HG02678 (cell line): ENCODE data around the gene MACROD2.
"Not testable (repeated sequence)": the region's sequence is repeated elsewhere in the genome, so short reads cannot be mapped to it uniquely, and the experiment has no call there.

Source experiments
- ATAC-seq: cut with Tn5 transposase; IDR thresholded peaks from one replicate; pipeline ENCODE4 v1.9.1; 2021; ENCODE audit warnings: mild to moderate bottlenecking, moderate library complexity; ENCODE audit not compliant: unreplicated experiment

Gene MACROD2

DNA sequence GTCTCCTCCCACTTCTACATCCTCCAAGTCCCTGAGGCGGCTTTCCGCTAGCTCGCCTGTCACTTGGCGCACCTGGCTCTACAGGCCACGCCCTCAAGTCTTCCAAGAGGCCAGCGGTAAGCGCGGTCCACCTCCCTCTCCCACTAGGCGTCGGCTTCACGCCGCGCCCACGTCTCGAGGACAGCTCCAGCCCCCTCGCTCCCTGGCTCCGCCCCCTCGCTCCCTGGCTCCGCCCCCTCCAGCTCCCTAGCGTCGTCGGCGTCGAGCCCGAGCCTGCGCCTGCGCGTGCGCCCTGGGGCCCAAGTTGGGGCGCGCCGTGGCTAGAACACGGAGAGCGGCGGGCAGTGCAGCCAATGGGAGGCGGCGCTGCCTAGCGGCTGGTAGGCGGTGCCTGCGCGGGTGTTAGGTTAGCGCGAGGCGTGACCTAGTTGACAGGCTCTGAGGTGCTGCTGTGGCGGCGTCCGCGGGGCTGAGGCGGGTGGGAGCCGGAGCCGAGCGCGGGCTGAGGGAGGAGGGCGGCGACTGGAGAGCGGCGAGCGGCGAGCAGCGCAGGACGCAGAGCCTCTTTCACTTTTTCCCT, at the start of gene MACROD2:
Gene MACROD2, plus strand, starts transcription at position 431 of the 580 bp plus-strand sequence.
- ATAC-seq = no peak

- ATAC-seq = no peak
Observed at GRCh38 chr20:13947719-13948118, 47.6 kb upstream of the MACROD2 start.

GRCh38 chr20:13953227-13953626, 42.1 kb upstream of the MACROD2 start:
- ATAC-seq = no peak

DNA sequence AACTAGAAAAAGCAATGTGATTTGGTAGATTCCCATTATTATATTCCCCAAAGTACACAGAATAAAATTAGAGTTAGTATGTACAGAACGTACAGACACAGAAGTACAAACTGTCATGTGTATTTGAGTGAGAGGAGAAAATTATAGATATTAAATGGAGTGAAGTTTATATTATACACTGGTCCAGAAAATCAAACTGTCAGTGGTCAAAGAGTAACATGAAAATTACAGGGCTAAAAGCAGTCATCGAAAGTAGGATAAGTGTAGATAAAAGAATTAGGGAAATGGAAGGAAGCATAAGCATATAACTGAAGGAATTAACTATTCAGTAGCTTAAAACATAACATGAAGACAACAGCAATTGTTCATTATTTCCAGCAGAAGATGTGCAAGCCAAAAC, 35.2 kb upstream of the MACROD2 start:
- ATAC-seq = no peak

GRCh38 chr20:13960525-13960924, 34.8 kb upstream of the MACROD2 start:
- no peak for ATAC-seq

DNA sequence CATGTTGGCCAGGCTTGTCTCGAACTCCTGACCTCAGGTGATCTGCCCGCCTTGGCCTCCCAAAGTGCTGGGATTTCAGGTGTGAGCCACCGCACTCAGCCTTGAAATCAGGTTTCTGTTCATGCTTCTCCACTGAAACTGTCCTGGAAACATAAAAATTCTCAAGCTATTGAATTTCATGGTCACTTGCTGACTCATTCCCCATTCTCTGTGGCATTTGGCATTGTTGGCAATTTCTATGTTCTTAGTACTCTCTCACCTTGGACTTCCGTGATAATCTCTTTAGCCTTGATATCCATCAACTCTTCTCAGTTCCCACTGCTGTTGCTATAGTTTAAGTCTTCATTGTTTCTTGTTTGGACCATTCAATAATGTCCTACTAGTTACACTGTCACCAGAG, 11.1 kb upstream of the MACROD2 start:
- ATAC-seq = no peak

DNA sequence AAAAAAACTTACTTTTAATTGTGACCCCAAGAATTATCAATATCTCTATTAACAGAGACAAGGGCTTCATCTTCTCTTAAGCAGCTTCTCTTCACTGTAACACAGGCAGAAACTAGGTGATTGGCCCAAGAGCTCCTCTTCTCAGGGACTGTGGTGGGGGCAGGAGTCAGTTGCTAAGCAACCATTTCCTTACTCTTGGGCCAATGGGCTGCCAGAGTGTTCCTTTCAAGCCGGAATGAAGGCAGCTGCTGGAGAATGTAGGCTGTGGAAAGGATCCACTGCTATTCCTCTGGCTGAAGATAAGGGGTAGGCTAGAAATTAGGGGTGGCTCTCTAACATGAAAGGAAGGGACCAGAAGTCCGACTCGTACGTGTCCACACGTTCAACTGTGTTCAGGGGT, 4.9 kb upstream of the MACROD2 start, which contains the start of gene SEL1L2:
Gene SEL1L2, minus strand, starts transcription at position 150 of the 400 bp plus-strand sequence. Its CDS starts 80 bp downstream, at position 70.
- no peak for ATAC-seq

- ATAC-seq = no peak
Observed at GRCh38 chr20:13991311-13991710, 4.0 kb upstream of the MACROD2 start.

- ATAC-seq = not testable (repeated sequence)
Observed at GRCh38 chr20:13991955-13992354, 3.4 kb upstream of the MACROD2 start.

- ATAC-seq = no peak
Observed at GRCh38 chr20:13995841-13996240, 525 bp downstream of the MACROD2 start.

- no peak for ATAC-seq
Observed at GRCh38 chr20:13996265-13996664, 949 bp downstream of the MACROD2 start.

GRCh38 chr20:14000917-14001316, 5.6 kb downstream of the MACROD2 start:
- no peak for ATAC-seq

DNA sequence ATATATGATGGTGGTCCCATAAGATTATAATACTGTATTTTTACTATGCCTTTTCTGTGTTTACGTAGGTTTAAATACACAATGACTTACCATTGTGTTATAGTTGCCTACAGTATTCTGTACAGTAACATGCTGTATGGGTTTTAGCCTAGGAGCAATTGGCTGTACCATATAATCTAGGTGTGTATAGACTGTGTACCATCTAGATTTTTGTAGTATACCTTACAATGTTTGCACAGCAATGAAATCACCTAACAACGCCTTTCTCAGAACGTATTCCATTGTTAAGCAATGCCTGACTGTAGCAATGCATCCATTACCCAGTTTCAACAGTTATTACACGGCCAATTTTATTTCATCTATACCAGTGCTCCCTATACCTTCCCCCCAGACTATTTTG, 10.7 kb downstream of the MACROD2 start:
- no peak for ATAC-seq

- no peak for ATAC-seq
Observed at GRCh38 chr20:14009208-14009607, 13.9 kb downstream of the MACROD2 start.

GRCh38 chr20:14012671-14013070, 17.4 kb downstream of the MACROD2 start:
- no peak for ATAC-seq

- ATAC-seq = no peak
Observed at GRCh38 chr20:14030991-14031390, 35.7 kb downstream of the MACROD2 start.

GRCh38 chr20:14033310-14033709, 38.0 kb downstream of the MACROD2 start:
- ATAC-seq = no peak

DNA sequence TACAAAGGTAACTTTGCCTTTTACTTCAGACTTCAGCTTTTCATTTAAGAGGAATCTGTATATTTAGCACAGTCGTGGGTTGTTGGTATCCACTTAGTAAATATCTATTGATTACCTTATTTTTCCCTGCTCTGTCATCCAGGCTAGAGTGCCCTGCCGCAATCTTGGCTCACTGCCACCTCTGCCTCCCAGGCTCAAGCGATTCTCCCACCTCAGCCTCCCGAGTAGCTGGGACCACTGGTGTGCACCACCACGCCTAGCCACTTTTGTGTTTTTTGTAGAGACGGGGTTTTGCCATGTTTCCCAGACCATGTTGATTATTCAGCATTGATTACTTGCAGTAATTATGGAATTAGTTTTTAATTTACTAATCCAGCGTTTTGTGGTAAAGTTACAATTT, 41.3 kb downstream of the MACROD2 start:
- no peak for ATAC-seq

- ATAC-seq = not testable (repeated sequence)
Observed at GRCh38 chr20:14044712-14045276, 49.5 kb downstream of the MACROD2 start.

DNA sequence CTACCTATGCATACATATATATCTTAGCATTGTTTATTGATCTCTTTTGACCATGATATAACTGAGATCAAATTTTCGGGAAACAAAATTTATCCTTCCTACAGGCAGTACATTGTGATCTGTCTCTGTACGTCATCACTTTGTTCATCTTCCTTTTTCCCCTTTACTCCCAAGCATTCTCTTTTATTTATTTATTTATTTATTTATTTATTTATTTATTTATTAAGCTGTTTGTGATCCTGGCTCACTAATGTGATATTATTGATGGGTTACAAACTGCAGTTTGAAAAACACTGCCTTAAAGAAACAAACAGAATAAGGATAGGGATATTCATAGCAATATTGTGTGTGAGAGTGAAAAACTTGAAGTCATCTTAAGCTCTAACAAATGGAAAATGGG, 51.2 kb downstream of the MACROD2 start:
- no peak for ATAC-seq

DNA sequence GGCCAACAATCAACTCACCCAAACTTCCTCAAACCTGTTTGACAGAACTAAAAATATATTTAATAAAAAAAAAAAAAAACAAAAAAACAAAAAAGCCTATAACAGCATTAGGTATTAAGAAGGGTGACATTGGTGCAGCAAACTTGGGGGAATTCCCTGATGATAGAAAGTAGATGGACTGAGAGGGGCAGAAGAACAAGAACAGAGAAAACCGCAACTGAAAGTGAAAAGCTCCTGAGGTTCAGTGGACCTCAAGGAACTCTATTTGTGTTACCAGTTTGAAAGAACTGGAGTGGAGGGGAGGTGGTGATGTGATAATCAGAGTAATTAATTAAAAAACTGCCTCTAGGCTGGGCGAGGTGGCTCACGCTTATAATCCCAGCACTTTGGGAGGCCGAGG, 53.8 kb downstream of the MACROD2 start:
- peak; percentile 86 for ATAC-seq

GRCh38 chr20:14051454-14051853, 56.1 kb downstream of the MACROD2 start:
- ATAC-seq = no peak
